GM23338 (cell line): ENCODE results near the gene GALE. TPM values are rescaled to one million over a fixed set of nuclear protein-coding genes. Genes with fewer than 3 reads are reported as not detected.

Experiments
- ATAC-seq: fragments of 200-7000 bp; cut with Tn5 transposase; 3 replicates; pipeline ENCODE4 v1.9.1; 2020
- DNase-seq: peaks from one replicate; pipeline ENCODE4 v3.0.0-alpha.2; 2015; ENCODE audit warnings: low spot score
- H2AFZ ChIP-seq: fragments of 200-600 bp; sonication (generic); 2 replicates; pipeline ENCODE4 v1.8.0; 2016; ENCODE audit warnings: antibody characterized with exemption, mild to moderate bottlenecking, moderate library complexity
- H3F3A ChIP-seq: fragments of 200-600 bp; sonication (generic); replicated peaks from 2 replicates; pipeline ENCODE4 v1.8.0; 2017; ENCODE audit warnings: antibody characterized with exemption, mixed run types, low read depth
- H3K27ac ChIP-seq: fragments of 200-600 bp; sonication (generic); 2 replicates; pipeline ENCODE4 v1.6.1; 2016; ENCODE audit warnings: low read depth
- H3K27me3 ChIP-seq: fragments of 200-600 bp; sonication (generic); 2 replicates; pipeline ENCODE4 v1.8.0; 2016; ENCODE audit warnings: mild to moderate bottlenecking, mixed run types, moderate library complexity; ENCODE audit not compliant: insufficient read depth
- H3K36me3 ChIP-seq: fragments of 200-600 bp; sonication (generic); 2 replicates; pipeline ENCODE4 v1.8.0; 2016; ENCODE audit warnings: mild to moderate bottlenecking; ENCODE audit not compliant: insufficient read depth
- H3K4me1 ChIP-seq: fragments of 200-600 bp; sonication (generic); 2 replicates; pipeline ENCODE4 v1.8.0; 2016; ENCODE audit warnings: mild to moderate bottlenecking, moderate library complexity; ENCODE audit not compliant: insufficient read depth
- H3K4me2 ChIP-seq: fragments of 200-600 bp; sonication (generic); 2 replicates; pipeline ENCODE4 v1.7.1; 2017; ENCODE audit warnings: mixed run types
- H3K4me3 ChIP-seq: fragments of 200-600 bp; sonication (generic); 2 replicates; pipeline ENCODE4 v1.6.1; 2016; ENCODE audit warnings: mixed run types
- H3K79me2 ChIP-seq: fragments of 200-600 bp; sonication (generic); replicated peaks from 2 replicates; pipeline ENCODE4 v1.8.0; 2017; ENCODE audit warnings: mild to moderate bottlenecking; ENCODE audit not compliant: insufficient read depth
- H3K9me2 ChIP-seq: fragments of 200-600 bp; sonication (generic); 2 replicates; pipeline ENCODE4 v1.8.0; 2017; ENCODE audit not compliant: insufficient read depth
- H4K20me1 ChIP-seq: fragments of 200-600 bp; sonication (generic); replicated peaks from 2 replicates; pipeline ENCODE4 v1.8.0; 2017; ENCODE audit warnings: mild to moderate bottlenecking; ENCODE audit not compliant: insufficient read depth
- H3K27ac Mint-ChIP-seq: 2 replicates; pipeline ENCODE4 v1.8.0; 2020; ENCODE audit warnings: inconsistent platforms, mild to moderate bottlenecking, moderate library complexity, mixed read lengths
- H3K27me3 Mint-ChIP-seq: 3 replicates; pipeline ENCODE4 v1.8.0; 2022; ENCODE audit warnings: low read depth, mild to moderate bottlenecking, moderate library complexity, mixed read lengths, inconsistent platforms; ENCODE audit not compliant: insufficient read depth, poor library complexity
- H3K36me3 Mint-ChIP-seq: 3 replicates; pipeline ENCODE4 v1.8.0; 2021; ENCODE audit warnings: low read depth, mild to moderate bottlenecking, inconsistent platforms, moderate library complexity, mixed read lengths
- H3K4me1 Mint-ChIP-seq: 3 replicates; pipeline ENCODE4 v1.8.0; 2020; ENCODE audit warnings: mild to moderate bottlenecking, inconsistent platforms, mixed read lengths
- H3K4me3 Mint-ChIP-seq: 3 replicates; pipeline ENCODE4 v1.8.0; 2021; ENCODE audit warnings: moderate library complexity, mild to moderate bottlenecking, inconsistent platforms, mixed read lengths
- H3K9me3 Mint-ChIP-seq: 3 replicates; pipeline ENCODE4 v1.8.0; 2020; ENCODE audit warnings: moderate library complexity, mild to moderate bottlenecking, inconsistent platforms, mixed read lengths
- EZH2phosphoT487 ChIP-seq: fragments of 200-600 bp; sonication (generic); IDR thresholded peaks from one replicate; pipeline ENCODE4 v1.8.1; 2018; ENCODE audit warnings: antibody characterized with exemption; ENCODE audit not compliant: unreplicated experiment
- POLR2AphosphoS5 ChIP-seq: IDR thresholded peaks from 2 replicates; pipeline ENCODE4 v1.6.1; 2016; ENCODE audit warnings: antibody characterized with exemption, low read depth
- REST ChIP-seq: IDR thresholded peaks from one replicate; pipeline ENCODE4 v1.6.1; 2018; ENCODE audit warnings: antibody characterized with exemption; ENCODE audit not compliant: unreplicated experiment
- ZNF114 ChIP-seq: fragments of 250-450 bp; sonication (Bioruptor Pico); IDR thresholded peaks from 2 replicates; pipeline ENCODE4 v1.5.0; 2020; ENCODE audit warnings: mild to moderate bottlenecking, moderate library complexity
- ZNF331 ChIP-seq: fragments of 250-450 bp; sonication (Bioruptor Pico); IDR thresholded peaks from 2 replicates; pipeline ENCODE4 v1.5.0; 2020; ENCODE audit warnings: low read depth, mild to moderate bottlenecking, moderate library complexity
- ZNF462 ChIP-seq: fragments of 250-450 bp; sonication (Bioruptor Pico); IDR thresholded peaks from 2 replicates; pipeline ENCODE4 v1.5.0; 2020; ENCODE audit warnings: mild to moderate bottlenecking, moderate library complexity
- polyA plus RNA-seq: library from polyadenylated mRNA; unstranded; fragments of >200 nt; fragmentation: Nextera tagmentation; extraction: Ambion mirVana; gene quantifications from 2 replicates; pipeline ENCODE4 v1.2.1, GENCODE V29; 2016
- total RNA-seq: library from RNA; depleted of rRNA; stranded (reverse); fragments of >200 nt; shearing (Covaris generic); gene quantifications from 2 replicates; pipeline ENCODE4 v1.2.3, GENCODE V29; 2014

GALE gene
- total and polyA plus RNA-seq, 2 experiments from 2014 or later: 28.1 to 31.7 TPM

- no peak for TF ChIP-seq ZNF462
- no peak for TF ChIP-seq EZH2phosphoT487
- TF ChIP-seq ZNF331: no peak
- no peak for TF ChIP-seq POLR2AphosphoS5
- no peak for TF ChIP-seq ZNF114
- TF ChIP-seq REST: no peak
Measured at GRCh38 chr1:23824711-23825075, 24.1 kb upstream of the GALE start (continued).

GRCh38 chr1:23823767-23824166 lies 23.2 kb upstream of the GALE start:
- ATAC-seq: no peak
- no peaks in the 10 kb centered on the region for H3K36me3 Mint-ChIP-seq
- H3K27ac Mint-ChIP-seq: no peak overlapping the region
- 0 out of 2 replicates have a peak, but pooled peaks cover 6% of the 10 kb centered on the region for H3F3A ChIP-seq
- no peaks in the 10 kb centered on the region for H3K27me3 ChIP-seq
- no peaks in the 10 kb centered on the region for H3K9me2 ChIP-seq
- no peak for DNase-seq
- H3K27me3 Mint-ChIP-seq: peaks cover 14% of the 10 kb centered on the region
- H3K4me3 Mint-ChIP-seq: peak overlapping the region; percentile 93
- H3K4me1 Mint-ChIP-seq: peaks cover 3% of the 10 kb centered on the region; the same call in 2 of the 3 replicates
- no peak overlapping the region for H3K27ac ChIP-seq
- H3K9me3 Mint-ChIP-seq: no peaks in the 10 kb centered on the region; the same call in 2 of the 3 replicates
- no peak overlapping the region for H2AFZ ChIP-seq
- H3K4me3 ChIP-seq: peak overlapping the region; percentile 98; the same call in 1 of the 2 replicates
- H3K4me1 ChIP-seq: peaks cover 7% of the 10 kb centered on the region
- peak overlapping the region; percentile 89; the same call in 1 of the 2 replicates for H3K4me2 ChIP-seq
- H3K79me2 ChIP-seq: no peaks in the 10 kb centered on the region; the same call in 1 of the 2 replicates
- no peaks in the 10 kb centered on the region for H3K36me3 ChIP-seq
- no peaks in the 10 kb centered on the region for H4K20me1 ChIP-seq
- TF ChIP-seq ZNF462 (no peak), ZNF331 (no peak)
